Measurements from ENCODE around the gene RBM18.

The RBM18 gene

DNA sequence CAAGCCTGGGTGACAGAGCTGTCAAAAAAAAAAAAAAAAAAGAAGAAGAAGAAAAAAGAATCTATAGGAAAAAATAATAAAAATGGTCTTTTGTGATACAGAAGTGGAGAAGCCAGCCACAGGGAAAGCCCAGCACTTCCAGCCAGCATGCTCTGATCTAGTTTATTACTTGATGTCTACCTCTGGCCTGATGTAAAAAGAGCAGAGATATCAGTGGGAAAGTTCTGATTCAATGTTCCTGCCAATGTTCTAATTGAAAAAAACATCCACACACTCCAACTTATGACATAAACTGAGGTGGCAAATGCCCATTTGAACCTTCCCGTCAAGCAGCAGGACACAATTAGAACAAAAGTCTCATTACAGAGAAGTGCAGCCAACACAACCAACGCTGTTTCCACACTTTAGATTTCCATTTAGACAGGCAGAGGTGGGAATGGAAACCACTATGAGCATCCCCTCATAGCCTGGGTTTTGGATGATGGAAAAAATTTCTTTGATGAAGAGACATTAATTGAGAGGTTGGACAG, 5.7 kb downstream of the RBM18 start:
- no peak for DNase-seq (ENCODE audit: low spot score)

DNA sequence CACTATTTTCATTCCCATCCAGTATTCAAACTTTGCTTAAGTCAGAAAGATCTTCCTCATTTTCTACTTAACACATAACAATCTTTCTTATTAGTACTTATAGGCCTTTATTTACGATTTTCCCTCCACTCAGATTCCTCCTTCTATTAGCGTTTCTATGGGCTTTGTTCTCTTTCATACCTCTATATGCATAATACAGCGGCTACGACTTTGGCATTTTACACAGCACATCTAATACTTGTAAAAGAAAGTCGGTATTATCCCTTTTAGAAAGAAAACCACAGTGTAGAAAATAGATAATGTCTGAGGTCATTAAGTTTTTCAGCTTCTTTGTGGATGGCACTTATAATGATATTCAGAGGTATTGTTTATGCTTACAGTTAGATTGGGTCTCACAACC, 8.4 kb downstream of the RBM18 start:
- DNase-seq (ENCODE audit: low spot score), result no peak

DNA sequence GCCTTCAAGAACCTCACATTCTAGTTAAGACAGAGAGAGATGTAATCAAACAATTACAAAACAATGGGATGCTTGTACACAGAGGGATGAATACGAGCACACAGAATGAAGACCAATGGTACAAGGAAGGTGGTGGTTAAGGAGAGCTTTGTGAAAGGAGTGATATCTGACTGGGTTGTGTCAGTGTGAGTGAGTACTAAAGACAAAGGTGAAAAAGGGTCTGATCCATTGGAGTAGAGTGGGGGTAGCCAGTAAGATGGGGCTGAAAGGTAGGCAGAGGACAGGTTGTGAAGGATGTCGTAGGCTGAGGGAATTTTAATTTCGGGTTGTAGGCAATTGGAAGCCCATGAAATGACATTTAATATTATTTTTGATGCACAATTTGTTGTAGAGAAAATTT, 9.9 kb downstream of the RBM18 start:
- no peak for DNase-seq (ENCODE audit: low spot score)

DNA sequence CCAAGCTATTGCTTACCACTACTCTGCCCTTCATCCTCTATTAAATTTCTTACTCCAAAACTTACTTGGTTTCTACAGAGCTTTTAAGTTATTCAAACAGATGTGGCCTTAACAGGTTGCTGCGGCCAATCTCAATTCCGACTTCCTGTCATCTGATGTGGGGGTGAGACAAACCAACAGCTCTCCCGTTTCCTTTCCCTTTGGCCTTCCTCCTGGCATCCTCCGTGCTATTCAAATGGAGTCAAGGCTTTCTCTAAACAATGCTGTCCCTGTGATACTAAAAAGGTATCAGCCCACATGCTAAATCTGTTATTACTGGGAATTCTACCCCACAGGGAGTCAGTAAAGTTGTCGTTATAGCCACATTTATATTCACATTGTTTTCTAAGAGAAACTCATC, 11.8 kb downstream of the RBM18 start:
- no peak for DNase-seq (ENCODE audit: low spot score)

DNA sequence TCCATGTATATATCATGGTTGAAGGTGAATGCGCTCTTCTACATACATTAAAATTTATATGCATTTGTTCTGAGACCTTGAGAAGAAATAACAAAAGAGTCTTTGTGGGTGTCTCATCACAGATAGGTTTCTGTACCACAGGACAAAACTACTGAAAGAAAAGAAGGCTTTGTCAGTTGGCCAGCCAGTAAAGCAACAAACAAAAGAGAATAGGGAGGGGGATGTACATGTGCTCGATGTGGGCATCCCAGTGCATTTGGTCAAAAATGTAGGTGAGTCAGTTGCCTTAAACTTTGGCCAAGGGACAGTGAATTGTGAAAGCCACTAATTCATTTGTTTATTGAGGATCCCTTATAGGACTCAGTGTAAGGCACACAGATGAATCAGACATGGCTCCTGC, 13.3 kb downstream of the RBM18 start:
- DNase-seq (ENCODE audit: low spot score), result no peak

DNA sequence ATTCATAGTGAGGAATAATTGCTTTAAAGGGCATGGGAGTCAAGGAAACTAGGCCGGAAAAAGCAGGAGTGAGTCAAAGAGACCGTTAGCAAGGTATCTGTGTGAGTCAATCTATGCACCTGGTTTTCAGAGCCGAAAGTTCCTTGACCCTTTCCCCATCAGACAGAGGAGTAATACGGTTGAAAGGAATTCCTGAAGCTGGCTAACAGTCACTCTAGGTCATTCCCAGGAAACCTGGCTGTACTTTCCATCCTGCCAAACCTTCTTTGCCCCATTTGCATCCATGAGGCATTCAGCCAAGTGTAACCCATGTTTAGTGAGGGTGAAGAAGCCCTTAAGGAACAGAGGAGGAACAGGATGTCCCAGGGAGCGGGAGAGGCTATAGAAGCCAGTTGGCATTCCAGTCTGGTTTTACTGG, 16.2 kb downstream of the RBM18 start:
- DNase-seq (ENCODE audit: low spot score), result peak; percentile 96

DNA sequence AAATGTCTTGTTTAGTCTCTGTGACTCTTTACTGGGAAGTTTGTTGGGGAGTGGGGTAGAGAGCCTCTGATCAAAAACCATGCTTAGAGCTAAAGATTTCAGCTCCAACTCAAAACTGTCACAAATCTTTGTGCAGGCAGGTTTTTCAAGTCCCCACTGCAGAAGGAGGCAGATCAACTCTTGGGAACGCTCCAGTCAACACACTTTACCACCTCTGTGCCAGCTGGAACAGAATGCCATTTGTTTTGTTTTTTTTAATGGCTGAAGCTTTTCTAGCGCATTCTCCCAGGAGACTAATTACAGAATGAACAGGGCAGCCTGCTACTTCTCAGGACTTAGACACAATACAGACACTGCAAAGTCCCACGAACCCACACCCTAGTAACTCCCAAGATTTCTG, 18.0 kb downstream of the RBM18 start:
- DNase-seq (ENCODE audit: low spot score), result no peak

DNA sequence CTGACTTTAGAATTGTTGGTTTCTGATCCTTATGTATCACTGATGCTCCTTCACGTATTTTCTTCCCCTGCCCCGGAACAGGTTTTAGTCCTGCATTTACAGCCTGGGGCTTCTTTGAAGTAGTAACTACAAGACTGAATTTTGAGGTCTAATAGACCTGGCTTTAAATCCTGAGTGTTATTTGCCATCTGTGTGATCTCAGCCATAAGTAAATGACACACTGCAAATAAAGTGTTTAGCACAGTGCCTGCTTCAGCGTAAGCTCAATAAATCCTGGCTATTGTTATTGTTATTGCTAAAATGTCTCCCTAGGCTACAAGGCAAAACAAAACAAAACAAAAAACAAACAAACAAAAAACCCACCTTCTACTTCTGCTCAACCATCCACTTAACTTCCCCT, 20.3 kb downstream of the RBM18 start:
- no peak for DNase-seq (ENCODE audit: low spot score)

DNA sequence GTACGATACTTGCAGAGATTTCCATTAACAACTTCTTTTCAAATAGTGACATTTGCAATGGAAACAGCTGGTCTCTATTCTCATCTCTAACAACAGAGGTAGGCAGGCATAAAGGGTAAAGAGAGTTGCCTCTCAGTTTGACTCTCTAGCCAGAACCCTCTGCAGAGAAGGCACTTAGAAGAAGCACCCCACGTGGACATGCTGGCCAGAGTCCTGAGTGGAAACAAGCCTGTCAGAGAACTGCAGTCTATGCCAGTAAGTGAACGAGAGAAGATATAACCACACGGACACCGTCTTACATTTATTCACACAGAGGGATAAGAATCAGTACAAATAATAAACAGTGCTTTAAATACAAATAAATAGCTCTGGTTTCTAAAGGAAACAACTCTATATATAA, 24.9 kb downstream of the RBM18 start:
- DNase-seq (ENCODE audit: low spot score), result no peak

DNA sequence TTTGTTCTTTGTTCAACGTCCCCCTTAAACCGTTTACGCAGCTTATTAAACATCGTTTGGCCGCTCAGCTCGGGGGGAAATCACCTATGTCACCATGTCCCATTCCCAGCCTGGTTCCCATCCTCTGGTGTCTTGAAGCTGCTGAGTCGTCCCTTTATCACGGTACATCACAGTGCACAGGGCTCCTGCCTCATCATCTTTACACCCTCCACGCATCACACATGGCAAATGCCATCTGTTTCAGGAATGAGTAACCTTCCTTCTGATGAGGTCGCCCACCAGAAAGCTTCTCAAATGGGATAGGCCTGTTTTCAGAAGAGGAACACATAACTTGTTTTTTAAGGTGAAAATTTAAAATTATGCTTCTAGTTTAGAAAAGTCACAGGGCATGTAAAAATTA, 28.0 kb downstream of the RBM18 start:
- DNase-seq (ENCODE audit: low spot score), result no peak

DNA sequence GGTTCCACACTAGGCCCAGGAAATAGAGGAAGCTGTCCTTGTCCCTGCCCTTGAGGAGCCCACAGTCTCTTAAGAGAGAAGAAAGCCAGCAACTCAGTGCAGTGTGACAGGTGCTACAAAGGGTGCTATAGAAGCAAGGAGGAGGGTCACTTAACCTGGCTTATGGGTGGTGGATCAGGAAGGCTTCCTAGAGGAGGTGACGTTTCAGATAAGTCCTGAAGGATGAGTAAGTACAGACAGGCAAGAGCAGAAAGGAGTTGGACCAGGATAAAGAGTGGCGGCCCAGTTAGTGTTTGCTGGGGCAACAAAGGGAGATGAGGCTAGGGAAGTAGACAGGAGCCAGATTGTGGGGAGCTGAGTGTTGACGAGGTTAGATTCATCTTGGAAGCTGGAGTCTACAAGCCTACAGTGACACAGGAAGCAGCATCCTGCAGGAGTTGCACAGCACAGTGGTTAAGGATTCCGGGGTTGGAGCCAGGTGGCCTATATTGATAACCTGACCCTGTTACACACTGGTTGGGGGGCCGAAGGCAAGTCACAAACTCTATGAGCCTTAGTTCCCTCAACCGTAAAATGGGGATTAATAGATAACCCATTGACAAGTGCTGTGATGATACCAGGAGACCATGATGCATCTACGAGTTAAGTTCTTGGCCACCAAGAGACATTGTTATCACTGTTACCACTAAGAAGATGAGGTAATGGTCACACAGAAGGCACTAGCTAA, 30.5 kb downstream of the RBM18 start:
- DNase-seq (ENCODE audit: low spot score), result no peak

DNA sequence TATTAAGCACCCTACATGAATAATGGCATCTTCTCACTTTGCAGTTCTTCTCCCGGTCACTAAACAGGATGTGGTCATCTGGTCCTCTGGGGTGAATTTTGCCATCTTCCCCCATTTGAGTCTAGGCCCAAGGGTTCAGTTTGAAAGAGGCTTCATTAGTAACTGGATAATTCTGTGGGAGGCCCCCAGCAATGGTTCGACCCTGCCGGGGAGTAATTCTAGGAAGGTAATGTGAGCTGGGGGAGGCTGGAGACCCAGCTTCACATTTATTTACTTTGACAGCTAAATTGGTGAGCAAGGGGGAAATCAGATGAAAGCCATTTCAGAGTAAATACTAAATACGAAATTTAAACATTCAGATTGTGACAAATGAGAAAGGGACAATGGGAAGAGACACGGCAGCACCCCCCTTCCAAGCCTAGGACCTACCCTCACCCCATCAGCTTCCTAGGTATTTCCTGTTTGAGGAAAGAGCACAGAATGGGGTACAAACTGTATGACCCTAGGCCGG, 31.8 kb downstream of the RBM18 start:
- no peak for DNase-seq (ENCODE audit: low spot score)

DNA sequence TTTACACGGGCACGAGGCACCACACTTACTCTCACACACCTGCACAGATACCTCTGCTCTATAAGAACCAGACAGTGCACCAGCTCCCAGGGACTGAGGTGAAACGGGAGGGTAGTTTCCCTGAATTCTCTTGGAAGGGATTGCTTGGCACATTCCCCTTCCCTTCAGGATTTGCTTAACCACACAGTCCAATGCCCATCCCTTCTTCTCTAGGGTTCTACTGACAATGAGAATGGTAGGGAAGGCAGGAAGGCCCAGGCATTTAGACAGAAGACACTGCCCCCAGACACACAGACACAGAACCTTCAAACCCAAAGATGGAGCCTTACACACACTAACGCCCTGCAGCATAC, 35.2 kb downstream of the RBM18 start:
- DNase-seq (ENCODE audit: low spot score), result no peak

DNA sequence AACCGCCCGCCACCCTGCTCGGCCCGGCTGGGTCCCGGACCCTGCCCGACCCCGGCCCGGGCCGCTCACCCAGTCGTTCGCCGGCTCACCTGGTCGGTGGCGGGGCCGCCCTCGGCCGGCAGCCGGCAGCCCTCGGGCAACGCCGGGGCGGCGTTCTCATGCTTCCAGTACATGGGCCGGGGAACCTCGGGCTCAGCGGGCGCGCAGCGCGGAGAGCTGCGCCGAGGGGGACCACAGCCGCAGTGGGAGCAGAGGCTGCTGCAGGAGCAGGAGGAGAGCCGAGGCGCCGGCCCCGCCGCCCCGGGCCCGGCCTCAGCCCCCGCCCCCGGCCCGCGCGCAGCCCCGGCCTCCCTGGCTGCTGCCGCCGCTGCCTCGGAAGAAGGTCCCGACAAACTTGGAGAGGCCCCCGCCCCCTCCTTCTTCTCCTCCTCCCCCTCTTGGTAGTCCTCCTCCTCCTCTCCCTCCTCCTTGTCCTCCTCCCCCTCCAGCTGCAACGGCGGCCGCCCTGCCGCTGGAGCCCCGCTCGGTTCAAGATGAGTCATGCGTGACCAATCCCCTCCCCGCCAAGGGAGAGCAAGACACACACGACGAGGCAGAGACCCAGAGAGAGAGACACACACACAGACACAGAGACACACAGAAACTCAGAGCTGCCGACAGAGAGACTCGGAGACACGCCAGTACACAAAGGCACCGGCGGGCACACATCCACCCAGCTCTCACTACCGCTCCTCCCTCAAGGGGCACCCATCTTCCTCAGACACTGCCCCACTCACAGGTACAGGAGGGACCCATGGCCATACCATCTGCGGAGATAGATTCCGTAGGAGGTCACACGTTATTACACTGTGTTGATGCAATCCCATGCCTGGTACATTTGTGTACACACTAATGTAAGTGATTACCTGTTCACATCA, 35.8 kb downstream of the RBM18 start, which contains the start of gene LHX6:
LHX6 (minus strand) TSS at position 390 of the 917 bp plus-strand sequence; CDS start at position 173, 217 bp downstream.
- peak; percentile 48 for DNase-seq (ENCODE audit: low spot score)

DNA sequence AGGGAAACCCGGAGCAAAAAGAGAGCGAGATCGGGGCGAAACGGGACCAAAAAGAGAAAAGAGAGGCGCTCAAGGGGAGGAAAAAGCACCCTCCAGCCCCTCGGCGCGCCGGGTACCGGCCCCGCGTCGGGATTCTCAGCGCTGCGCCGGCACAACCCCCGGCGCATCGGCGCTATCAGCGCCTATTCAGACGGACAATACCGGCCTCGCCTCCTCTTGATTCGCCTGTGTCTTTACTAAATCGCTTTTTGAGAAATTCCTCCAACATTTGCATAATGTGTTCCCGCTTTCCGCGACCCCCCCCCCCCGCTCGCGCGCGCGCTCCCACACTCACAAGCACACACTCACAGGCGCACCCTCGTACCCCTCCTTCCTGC, 36.5 kb downstream of the RBM18 start:
- DNase-seq (ENCODE audit: low spot score), result no peak

DNA sequence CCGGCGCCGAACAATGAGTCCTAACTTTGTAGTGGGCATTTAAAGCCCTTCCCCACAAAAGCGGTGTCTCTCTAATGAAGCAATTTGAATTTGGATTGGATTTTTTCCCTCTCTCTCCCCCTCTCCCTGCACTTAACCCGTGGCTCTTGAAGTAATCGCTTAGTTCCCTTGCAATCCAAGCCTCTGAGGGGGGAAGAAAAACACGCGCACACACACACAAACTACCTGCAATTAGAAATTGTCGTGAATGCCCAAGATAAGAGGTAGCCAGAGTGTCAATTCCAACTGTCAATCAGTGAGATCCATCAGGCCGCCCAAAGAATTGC, 37.1 kb downstream of the RBM18 start:
- DNase-seq (ENCODE audit: low spot score), result no peak

DNA sequence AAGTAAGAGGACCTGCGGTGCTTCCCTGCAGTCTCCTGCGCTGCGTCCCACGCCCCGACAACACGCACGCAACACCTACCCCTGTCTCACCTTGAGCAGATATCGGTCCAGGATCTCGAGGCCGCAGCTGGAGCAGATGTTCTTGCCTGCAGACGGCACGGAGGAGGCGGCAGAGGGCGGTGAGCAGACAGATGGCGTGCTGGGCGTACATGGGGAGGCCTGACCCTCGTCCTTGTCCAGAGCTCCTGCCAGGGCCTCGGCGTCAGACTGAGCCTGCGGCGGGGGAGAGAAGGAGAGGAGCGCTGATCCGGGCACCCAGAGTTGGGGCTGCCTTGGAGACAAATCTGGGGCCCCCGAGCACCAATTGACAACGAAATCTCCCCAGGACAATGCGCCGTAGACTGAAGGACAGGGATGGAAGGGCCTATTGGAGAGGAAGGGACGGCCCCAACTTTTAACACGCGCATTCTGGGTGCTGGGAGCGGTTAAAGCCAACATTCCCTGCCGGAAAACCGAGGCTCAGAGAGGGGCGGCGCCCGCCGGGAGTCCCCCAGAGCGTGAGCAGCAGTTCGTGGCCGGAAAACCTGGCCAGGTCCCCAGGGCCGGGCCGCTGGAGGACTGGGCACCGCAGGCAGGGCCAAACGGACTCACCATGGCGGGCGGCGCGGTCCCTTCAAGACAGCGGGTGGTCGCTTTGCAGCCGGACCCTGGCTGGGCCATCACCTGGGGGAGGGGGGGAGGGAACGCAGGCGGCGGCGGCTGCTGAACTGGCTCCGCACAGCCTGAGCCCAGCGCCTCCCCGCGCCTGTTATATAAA, 37.7 kb downstream of the RBM18 start:
- no peak for DNase-seq (ENCODE audit: low spot score)

DNA sequence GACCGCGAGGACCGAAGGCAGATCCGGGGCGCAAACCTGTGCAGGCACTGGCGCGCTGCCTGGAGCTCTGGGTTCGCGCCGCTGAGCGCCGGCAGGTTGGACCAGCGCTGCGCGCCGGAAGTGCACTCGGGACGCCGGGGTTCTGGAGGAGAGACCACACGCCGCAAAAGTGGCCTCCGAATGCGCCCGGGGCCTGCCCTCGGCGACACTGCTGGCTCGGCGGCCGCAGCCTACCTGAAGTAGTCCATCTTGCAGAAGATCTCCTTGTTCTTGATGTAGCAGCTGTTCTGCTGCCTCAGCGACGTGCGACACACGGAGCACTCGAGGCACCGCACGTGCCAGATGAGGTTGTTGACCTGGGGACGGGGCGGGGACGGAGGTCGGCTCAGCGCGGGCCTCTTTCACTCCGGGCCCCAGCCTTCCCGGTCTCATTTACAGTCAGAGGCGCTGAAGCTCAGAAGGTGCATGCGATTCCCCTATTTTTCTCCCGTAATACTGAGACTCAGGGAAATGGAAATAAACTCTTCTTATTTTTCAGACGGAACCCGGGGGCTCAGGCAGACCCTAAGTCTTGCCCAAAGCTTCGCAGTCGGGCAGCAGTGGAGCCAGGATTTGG, 38.4 kb downstream of the RBM18 start:
- DNase-seq (ENCODE audit: low spot score), result no peak

DNA sequence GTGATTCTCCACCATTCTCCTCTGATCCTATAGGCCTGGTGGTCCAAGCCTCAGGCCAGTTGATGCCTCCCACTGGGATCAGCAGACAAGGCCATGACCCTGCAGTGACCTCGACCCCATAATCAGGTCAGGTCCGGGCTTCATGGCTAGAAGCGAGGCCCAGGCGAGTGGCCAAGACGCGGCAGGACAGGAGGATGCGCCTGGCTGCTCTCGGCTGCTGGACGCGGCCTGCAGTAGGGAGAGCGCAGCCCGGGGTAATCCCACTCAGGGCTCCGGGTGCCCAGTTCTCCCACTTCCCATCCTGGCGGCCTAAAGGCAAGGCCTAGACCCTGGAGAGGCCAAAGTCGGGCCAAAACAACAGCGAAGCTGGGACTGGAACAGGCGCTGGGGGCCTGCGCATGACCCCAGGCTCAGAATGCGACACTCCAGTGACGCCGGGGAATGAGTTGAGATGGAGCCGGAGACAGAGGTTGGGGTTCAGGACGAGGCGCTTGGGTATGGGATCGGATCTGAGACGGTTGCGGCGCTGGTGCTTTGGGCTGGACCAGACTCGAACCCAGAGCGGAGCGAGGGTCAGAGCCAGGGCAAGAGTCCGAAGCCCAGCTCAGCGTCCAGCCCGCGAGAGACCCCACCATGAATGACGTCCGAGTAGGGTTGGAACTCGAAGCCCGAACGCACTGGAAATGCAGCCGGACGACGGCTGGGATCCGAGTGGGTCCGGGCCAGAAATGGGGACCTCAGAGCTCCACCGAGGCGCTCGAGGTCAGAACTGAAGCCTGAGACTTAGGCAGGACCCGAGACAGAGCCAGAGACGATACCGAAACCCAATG, 39.1 kb downstream of the RBM18 start:
- no peak for DNase-seq (ENCODE audit: low spot score)

DNA sequence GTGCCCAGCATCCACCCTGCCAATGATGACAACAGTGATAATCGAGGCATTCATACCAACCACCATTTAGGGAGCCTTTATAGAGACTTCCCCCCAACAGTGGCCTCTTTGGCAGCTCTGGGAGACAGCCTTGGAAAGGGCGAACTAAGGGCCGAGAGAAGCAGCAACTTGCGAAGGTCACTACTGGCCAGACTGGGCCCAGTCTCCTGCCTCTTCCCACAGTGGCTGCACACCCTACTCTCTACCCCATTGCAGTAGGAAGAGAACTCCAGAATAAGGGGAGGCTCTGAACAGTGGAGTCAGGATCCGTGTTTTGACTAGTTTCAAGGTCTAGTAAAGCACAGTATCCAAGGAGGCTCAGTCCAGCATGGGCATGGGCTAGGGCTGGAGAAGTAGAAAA, 41.2 kb downstream of the RBM18 start:
- DNase-seq (ENCODE audit: low spot score), result no peak

DNA sequence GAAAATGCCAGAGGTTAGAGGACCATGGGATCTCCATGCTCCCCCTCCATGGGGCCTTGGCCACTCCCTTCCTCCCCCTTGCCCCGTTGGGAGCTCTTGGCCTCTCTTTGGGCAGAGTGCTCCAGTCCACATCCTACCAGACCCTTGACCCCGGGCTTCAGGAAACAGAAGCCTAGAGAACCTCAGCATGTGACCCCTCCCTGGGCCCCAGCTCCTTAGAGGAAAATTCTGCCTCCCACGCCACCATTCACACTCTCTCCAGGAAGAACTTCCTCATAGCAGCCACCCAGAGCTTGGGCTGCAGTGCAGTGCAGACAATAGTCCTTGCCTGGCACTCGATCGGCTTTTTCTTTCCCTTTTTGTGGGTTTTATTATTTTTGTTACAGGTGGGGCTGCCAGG, 41.8 kb downstream of the RBM18 start:
- DNase-seq (ENCODE audit: low spot score), result no peak
